B cell (primary cell): ENCODE results near the gene VPS51. TPM values are rescaled to one million over a fixed set of nuclear protein-coding genes. Genes with fewer than 3 reads are reported as not detected.
A peak's percentile ranks its signal among the peaks of the same experiment; 100 is the strongest.

Source experiments
- ATAC-seq: fragments of 200-7000 bp; cut with Tn5 transposase; one replicate; pipeline ENCODE4 v1.10.0; 2021; ENCODE audit warnings: low read depth, mild to moderate bottlenecking, moderate number of reproducible peaks, moderate library complexity
- CTCF ChIA-PET: fragments of 350-600 bp; sonication (Branson Sonifier 250); formaldehyde crosslinking; loops from one replicate; lab custom pipeline; 2021; ENCODE audit warnings: antibody characterized with exemption, inconsistent platforms; lab: Charles Lee
- POLR2A ChIA-PET: fragments of 350-600 bp; sonication (Branson Sonifier 250); formaldehyde crosslinking; loops from one replicate; lab custom pipeline; 2021; ENCODE audit warnings: antibody characterized with exemption; lab: Charles Lee
- DNase-seq: peaks from one replicate; pipeline ENCODE4 v3.0.0; 2013
- H2AFZ ChIP-seq: 2 replicates; pipeline ENCODE4 v1.6.1; 2012; ENCODE audit warnings: mild to moderate bottlenecking, low read depth, low read length; ENCODE audit not compliant: insufficient read depth, poor library complexity, severe bottlenecking
- H3K27ac ChIP-seq, 2 donors: 1 replicate in 1 of 2; 2 replicates in 1 of 2; pipeline ENCODE4 v1.5.1; 2012 to 2013; ENCODE audit warnings: low read length in 2 of 2, mild to moderate bottlenecking in 2 of 2, moderate library complexity in 1 of 2
- H3K27me3 ChIP-seq, 4 experiments: fragments of 200-600 bp in 1 of 4; sonication (generic) in 1 of 4; replicated peaks in 1 of 4; 1 replicate in 2 of 4; 2 replicates in 2 of 4; pipeline versions ENCODE4 v1.6.1 to v1.7.0; 2013 to 2016; ENCODE audit warnings: low read length in 3 of 4, mild to moderate bottlenecking in 2 of 4, mixed read lengths in 1 of 4, moderate library complexity in 1 of 4; ENCODE audit not compliant: insufficient read depth in 4 of 4, control insufficient read depth in 3 of 4; ENCODE audit errors: control extremely low read depth in 1 of 4
- H3K36me3 ChIP-seq, 2 experiments: replicated peaks in 1 of 2; 1 replicate in 1 of 2; 2 replicates in 1 of 2; pipeline versions ENCODE4 v1.6.1 to v1.7.1; 2013; ENCODE audit warnings: low read length in 1 of 2; ENCODE audit not compliant: insufficient read depth in 2 of 2, control insufficient read depth in 1 of 2; ENCODE audit errors: control extremely low read depth in 1 of 2, extremely low read depth in 1 of 2
- H3K4me1 ChIP-seq, 2 donors: fragments of 200-600 bp in 1 of 2; sonication (generic) in 1 of 2; 1 replicate in 1 of 2; 2 replicates in 1 of 2; pipeline versions ENCODE4 v1.5.1 to v1.6.1; 2013 to 2017; ENCODE audit warnings: low read length in 2 of 2; ENCODE audit not compliant: control insufficient read depth in 2 of 2, insufficient read depth in 2 of 2
- H3K4me2 ChIP-seq: replicated peaks from 2 replicates; pipeline ENCODE3; 2012; ENCODE audit warnings: mild to moderate bottlenecking, low read depth, low read length; ENCODE audit not compliant: poor library complexity, severe bottlenecking
- H3K4me3 ChIP-seq, 5 experiments: fragments of 200-600 bp in 1 of 5; sonication (generic) in 1 of 5; 1 replicate in 3 of 5; 2 replicates in 2 of 5; pipeline versions ENCODE4 v1.5.1 to v1.7.0; 2011 to 2016; ENCODE audit warnings: low read length in 4 of 5, mild to moderate bottlenecking in 4 of 5, low read depth in 2 of 5, control low read depth in 1 of 5, moderate library complexity in 1 of 5; ENCODE audit not compliant: insufficient read depth in 1 of 5; ENCODE audit errors: control extremely low read depth in 1 of 5, extremely low read depth in 1 of 5
- H3K79me2 ChIP-seq: fragments of 200-600 bp; sonication (generic); one replicate; pipeline ENCODE4 v1.6.0; 2016; ENCODE audit warnings: low read length; ENCODE audit not compliant: control insufficient read depth, insufficient read depth
- H3K9ac ChIP-seq: fragments of 200-600 bp; sonication (generic); 2 replicates; pipeline ENCODE4 v1.6.1; 2017; ENCODE audit warnings: mild to moderate bottlenecking, low read length, moderate library complexity
- H3K9me3 ChIP-seq, 3 donors: one replicate each; pipeline versions ENCODE4 v1.6.1 to v1.7.1; 2013; ENCODE audit warnings: low read length in 2 of 3; ENCODE audit not compliant: control insufficient read depth in 2 of 3, insufficient read depth in 1 of 3; ENCODE audit errors: control extremely low read depth in 1 of 3
- H4K20me1 ChIP-seq: 2 replicates; pipeline ENCODE4 v1.6.0; 2012; ENCODE audit warnings: mild to moderate bottlenecking, low read length; ENCODE audit not compliant: insufficient read depth, control insufficient read depth, poor library complexity, severe bottlenecking
- H3K27ac Mint-ChIP-seq: one replicate; pipeline ENCODE4 v1.8.0; 2021; ENCODE audit warnings: mixed read lengths
- H3K27me3 Mint-ChIP-seq: one replicate; pipeline ENCODE4 v1.8.0; 2021; ENCODE audit warnings: mixed read lengths
- H3K4me1 Mint-ChIP-seq: one replicate; pipeline ENCODE4 v1.8.0; 2021; ENCODE audit warnings: mixed read lengths
- H3K4me3 Mint-ChIP-seq: one replicate; pipeline ENCODE4 v1.8.0; 2021; ENCODE audit warnings: mixed read lengths
- H3K9me3 Mint-ChIP-seq: one replicate; pipeline ENCODE4 v1.8.0; 2022; ENCODE audit warnings: mixed read lengths; ENCODE audit not compliant: insufficient read depth
- CTCF ChIP-seq: fragments of 200-600 bp; IDR thresholded peaks from one replicate; pipeline ENCODE4 v1.8.0; 2022; ENCODE audit warnings: antibody characterized with exemption, mild to moderate bottlenecking
- EZH2 ChIP-seq: IDR thresholded peaks from 2 replicates; pipeline ENCODE4 v1.6.1; 2012; ENCODE audit warnings: borderline replicate concordance, low read depth, mild to moderate bottlenecking, moderate library complexity, low read length; ENCODE audit not compliant: insufficient read depth, poor library complexity, severe bottlenecking
- WGBS: methylation state at CpG from one replicate; pipeline ENCODE4 v1.1.5; 2013; ENCODE audit warnings: missing lambda C conversion rate; ENCODE audit not compliant: insufficient coverage; 5-methylcytosine and 5-hydroxymethylcytosine counted together
- intact Hi-C: fragments of 100-400 bp; cut with micrococcal nuclease; formaldehyde crosslinking; loops from one replicate; pipeline ENCODE4 v1.10.0; 2022
- polyA plus RNA-seq: library from polyadenylated mRNA; depleted of rRNA; stranded (reverse); fragments of >200 nt; gene quantifications from 2 replicates; pipeline ENCODE4 v1.2.3, GENCODE V29; 2012
- total RNA-seq, 2 donors: library from RNA; stranded (reverse); fragments of 120-200 nt in 1 of 2; gene quantifications; 1 replicate in 1 of 2; 2 replicates in 1 of 2; pipeline versions ENCODE4 v1.2.3 to v1.2.4, GENCODE V29; 2013 to 2022

The VPS51 gene
- total and polyA plus RNA-seq, 2 donors (not counting 1 experiment from before 2014, with no cell fraction given): 206 to 223 TPM

GRCh38 chr11:65109231-65110198 is 13.5 kb downstream of the VPS51 start:
- Histone ChIP-seq H3K4me2 (no peak overlapping the region), H3K9me3 (no peaks in the 10 kb centered on the region), H3K9ac (no peak overlapping the region), H4K20me1 (peaks cover 31% of the 10 kb centered on the region), H3K79me2 (peaks cover 49% of the 10 kb centered on the region), H3K4me3 (no peak overlapping the region), H3K27ac (peak overlapping the region; percentile 20 to 59), H3K36me3 (peaks cover 0 to 36% of the 10 kb centered on the region in 2 experiments), H2AFZ (no peak overlapping the region), H3K4me1 (peaks cover 21 to 37% of the 10 kb centered on the region in 2 donors), H3K27me3 (no peaks in the 10 kb centered on the region)
- DNase-seq (no peak), ATAC-seq (no peak)
- Mint-ChIP-seq H3K27ac (no peak overlapping the region), H3K4me1 (peaks cover 41% of the 10 kb centered on the region), H3K4me3 (no peak overlapping the region), H3K27me3 (no peaks in the 10 kb centered on the region), H3K9me3 (no peaks in the 10 kb centered on the region)
- TF ChIP-seq EZH2 (no peak), CTCF (no peak)
- intact Hi-C loops: loop anchor here (1.0 to 10.0 kb wide), 10 partner anchors 13 to 505 kb away; partner anchors contain the start of genes ARL2, ATG2A, CDC42BPG and CDC42EP2
- ChIA-PET POLR2A (interaction anchor here (0.5 to 3.6 kb wide), 7 partner anchors 14 to 259 kb away, joined by 3 to 27 read pairs (median 6); partner anchors contain the start of genes ARL2, CAPN1, SYVN1 and VPS51), CTCF (interaction anchor here (0.7 to 7.7 kb wide), 28 partner anchors 11 to 421 kb away, joined by 3 to 118 read pairs (median 5); partner anchors contain the start of genes ARL2, CAPN1, CDC42EP2 and CDCA5)
- WGBS: 94% methylated on average over 33 of the region's 36 CpGs
